Stimulated activated CD4-positive, alpha-beta T cell treated with anti-CD3 and anti-CD28 coated beads, Interleukin-12 subunit alpha, Interleukin-12 subunit beta, amount 100 ng/mL, for 4 hours (primary cell): Measurements from ENCODE around the gene COX5A.
"Not testable (repeated sequence)": the region's sequence is repeated elsewhere in the genome, so short reads cannot be mapped to it uniquely, and the experiment has no call there.

Source experiments
- DNase-seq: peaks from one replicate; pipeline ENCODE4 v3.0.0-alpha.2; 2020

COX5A gene

DNA sequence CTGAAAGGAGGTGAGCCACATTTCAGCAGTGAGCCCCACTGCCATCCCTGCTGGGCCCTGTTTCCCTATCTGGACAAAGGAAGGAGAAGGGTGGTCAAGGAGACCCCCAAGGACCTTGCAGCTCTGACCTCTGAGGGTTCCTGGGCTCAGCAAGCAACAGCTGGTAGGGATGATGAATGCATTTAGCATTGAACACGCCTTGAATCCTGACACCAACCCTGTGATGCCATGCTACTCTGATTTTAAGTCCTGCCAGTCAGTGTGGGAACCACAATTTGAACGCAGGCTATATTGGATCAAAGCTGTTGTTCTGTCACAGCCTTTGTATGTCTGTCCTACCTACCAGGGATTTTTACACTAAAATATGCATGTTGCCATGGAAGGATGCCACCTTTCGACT, 41.6 kb downstream of the COX5A start:
- DNase-seq, result no peak

DNA sequence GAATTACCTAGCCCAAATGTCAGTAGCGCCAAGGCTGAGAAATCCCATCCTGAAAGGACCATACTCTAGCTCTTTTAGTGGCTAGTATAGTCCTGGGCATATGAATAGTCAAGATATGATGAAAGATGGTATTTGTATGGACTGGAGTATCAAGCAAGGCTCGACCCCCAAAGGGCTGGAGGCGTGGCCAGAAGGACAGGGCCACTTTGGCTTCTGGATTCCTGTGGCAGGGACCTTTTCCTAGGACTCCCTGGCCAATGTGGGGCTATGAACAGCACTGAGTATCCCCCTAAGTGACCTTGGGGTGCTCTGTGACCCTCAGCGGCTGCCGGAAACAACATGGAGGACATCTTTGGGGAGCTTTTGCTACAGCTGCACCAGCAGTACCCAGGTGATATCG, 42.0 kb downstream of the COX5A start:
- DNase-seq, result no peak

DNA sequence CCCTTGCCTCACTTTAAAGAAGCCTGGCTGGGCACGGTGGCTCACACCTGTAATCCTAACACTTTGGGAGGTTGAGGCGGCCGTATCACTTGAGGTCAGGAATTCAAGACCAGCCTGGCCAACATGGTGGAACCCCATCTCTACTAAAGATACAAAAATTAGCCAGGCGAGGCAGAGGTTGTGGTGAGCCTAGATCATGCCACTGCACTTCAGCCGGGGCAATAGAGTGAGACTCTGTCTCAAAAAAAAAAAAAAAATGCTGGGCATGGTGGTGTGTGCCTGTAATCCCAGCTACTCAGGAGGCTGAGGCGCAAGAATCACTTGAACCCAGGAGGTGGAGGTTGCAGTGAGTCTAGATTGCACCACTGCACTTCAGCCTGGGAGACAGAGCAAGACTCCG, 43.5 kb downstream of the COX5A start:
- not testable (repeated sequence) for DNase-seq

DNA sequence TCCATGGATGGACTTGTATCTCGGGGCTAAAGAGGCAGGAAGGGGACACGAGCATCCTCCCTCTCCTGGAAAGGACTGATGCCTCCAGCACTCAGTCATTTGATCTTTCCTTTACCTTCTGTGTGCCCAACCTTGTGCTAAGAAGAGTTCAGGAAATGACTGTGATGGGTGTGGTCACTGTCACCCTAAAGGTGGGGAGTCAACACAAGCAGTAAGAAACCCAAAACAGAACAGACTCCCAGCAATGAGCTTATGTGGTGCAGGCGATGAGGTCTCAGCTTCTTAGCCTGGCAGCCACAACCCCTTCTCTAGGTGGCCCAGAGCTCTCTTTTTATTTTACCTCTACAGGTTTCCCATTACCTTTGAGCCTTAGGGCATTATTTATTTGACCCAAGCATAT, 44.2 kb downstream of the COX5A start:
- DNase-seq, result no peak

DNA sequence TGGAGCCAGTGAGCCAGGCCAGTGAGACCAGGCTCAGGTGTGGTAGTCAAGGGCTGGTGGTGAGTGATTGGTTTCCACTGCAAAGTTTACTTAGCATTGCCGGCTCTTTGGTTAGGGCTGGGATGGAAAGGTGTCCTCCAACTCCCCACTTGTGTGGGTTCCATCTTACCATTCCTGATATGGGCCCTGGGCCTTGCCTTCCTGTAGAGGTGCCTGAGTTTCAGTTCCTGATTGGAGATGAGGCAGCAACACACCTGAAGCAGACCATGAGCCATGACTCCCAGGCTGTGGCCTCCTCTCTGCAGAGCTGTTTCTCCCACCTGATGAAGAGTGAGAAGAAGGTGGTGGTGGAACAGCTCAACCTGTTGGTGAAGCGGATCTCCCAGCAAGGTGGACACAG, 44.9 kb downstream of the COX5A start:
- DNase-seq, result no peak

DNA sequence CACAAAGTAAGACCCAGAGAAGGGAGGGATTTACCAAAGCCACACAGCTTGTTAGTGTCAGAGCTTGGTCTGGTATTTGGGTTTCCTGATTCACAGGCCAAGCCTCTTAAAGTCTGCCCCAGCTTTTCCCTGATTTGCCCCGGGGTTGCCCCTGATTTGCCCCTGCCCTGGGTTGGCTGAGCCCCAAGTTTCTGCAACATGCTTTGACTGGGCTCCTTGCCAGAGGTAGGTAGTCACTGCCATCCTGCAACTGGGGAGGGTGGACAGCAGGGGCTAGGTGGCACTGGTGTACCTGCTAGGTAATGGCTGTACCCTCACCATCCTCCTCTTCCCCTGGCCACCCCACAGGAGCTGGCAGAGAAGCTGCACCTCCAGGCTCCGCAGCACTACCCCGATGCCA, 45.6 kb downstream of the COX5A start:
- no peak for DNase-seq

DNA sequence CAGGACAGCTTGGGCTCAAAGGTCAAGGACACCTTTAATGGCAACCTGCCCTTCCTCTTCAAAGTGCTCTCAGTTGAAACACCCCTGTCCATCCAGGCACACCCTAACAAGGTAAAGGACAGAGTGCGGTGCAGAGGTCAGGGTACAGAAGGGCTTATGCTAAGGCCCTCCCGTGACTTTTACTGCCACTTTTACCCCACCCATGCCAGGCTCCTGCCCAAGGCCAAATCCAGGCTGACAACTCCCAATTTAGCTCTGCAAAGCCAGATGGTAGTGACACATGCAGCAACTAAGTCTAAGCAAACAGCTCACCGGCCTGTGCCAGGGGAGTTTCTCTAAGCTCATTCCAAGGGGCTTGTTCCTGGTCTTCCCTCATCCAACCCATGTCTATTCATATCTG, 46.4 kb downstream of the COX5A start:
- DNase-seq, result no peak

DNA sequence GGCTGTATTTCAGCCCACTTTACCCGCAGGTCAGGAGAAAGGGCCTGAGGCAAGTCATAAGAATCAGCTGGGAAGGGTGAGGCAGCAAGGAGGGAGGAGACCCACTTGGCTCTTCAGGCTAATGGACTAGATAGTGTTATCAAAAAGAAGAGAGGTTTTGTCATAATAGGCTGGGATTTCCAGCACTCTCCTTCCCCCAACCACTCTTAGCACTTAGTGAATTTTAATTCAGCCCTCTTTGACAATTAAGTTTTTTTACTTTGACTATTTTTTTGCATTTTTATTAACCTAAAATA, 47.3 kb downstream of the COX5A start:
- no peak for DNase-seq

DNA sequence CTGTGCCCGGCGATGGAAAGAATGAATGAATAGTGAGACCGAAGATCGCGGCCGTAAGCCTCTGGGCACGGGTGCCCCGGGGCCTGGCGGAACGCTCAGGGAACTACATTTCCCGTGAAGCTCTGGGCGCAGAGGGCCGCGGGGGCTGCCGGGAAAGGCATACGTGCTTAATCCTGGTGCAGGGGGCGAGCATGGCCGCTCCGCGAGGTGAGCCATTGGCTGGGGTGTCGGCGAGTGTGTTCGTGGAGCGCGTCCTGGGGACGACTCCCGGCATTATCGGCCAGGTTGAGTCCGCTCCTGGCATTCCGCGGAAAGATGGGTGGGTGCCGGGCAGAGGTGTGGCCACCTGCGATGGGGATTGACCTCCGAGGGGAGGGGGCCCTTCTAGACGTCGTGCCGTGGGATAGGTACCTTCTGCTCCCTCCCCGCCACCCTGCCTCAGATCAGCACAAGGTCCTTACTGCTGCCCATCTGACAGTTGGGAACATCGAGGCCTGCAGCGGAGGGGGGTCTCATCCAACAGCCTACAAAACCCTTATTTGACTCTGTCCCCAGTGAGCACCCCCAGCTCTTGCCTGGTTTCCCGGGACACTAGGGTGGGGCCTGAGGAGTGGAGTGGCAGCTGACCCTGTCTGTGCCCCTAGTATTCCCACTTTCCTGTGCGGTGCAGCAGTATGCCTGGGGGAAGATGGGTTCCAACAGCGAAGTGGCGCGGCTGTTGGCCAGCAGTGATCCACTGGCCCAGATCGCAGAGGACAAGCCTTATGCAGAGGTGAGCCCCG, 47.8 kb downstream of the COX5A start, which contains the start of gene MPI:
Gene MPI (plus strand): TSS at position 160 of the 782 bp plus-strand sequence. CDS start 32 bp downstream, at position 192.
- peak; percentile 85 for DNase-seq

DNA sequence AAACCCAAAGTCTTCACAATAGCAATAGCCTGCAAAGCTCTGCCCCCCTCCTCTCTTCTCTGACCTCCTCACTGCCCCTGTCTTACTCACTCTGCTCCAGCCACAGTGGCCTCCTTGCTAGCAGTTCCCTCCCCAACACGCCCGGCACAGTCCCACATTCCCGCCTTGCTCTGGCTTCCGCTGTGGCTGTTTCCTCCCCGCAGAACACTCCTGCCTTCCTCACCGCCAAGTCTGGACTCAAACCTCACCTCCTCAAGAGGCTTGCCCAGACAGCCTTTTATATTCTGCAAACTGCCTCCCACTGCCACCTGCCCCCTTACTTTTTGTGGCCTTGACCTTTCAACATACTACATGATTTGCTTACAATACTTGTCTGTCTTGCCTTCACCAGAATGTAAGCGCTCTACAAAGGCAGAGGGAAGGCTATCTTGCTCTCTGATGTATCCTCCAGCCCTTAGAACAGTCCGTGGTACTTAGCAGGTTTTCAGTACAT, 48.4 kb downstream of the COX5A start:
- no peak for DNase-seq

DNA sequence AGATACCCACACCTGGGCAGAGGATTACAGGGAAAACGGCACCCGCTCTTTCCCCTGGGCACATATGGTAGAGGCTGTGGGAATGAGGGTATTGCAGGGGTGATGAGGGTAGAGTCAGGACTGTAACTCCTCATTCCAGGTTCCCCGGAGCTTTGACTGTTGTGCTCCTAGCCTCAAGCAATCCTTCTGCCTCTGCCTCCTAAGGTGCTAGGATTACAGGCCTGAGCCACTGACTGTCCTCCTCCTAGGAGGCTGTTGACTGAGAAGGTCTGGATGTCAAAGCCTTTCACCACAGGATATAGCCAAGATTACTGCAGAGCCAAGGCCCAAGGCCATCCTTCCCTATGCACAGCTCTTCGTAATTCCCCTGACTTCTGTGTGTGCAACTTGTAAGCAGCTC, 49.2 kb downstream of the COX5A start:
- no peak for DNase-seq

DNA sequence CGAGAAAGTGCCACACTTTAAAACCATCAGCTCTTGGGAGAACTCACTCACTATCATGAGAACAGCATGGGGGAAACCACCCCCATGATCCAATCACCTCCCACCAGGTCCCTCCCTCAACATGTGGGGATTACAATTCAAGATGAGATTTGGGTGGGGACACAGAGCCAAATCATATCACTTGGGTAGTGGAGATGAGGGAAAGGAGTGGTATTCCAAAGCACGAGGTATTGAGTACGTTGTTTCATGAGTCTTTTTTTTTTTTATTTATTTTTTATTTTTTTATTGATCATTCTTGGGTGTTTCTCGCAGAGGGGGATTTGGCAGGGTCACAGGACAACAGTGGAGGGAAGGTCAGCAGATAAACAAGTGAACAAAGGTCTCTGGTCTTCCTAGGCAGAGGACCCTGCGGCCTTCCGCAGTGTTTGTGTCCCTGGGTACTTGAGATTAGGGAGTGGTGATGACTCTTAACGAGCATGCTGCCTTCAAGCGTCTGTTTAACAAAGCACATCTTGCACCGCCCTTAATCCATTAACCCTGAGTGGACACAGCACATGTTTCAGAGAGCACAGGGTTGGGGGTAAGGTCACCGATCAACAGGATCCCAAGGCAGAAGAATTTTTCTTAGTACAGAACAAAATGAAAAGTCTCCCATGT, 50.2 kb downstream of the COX5A start:
- not testable (repeated sequence) for DNase-seq

DNA sequence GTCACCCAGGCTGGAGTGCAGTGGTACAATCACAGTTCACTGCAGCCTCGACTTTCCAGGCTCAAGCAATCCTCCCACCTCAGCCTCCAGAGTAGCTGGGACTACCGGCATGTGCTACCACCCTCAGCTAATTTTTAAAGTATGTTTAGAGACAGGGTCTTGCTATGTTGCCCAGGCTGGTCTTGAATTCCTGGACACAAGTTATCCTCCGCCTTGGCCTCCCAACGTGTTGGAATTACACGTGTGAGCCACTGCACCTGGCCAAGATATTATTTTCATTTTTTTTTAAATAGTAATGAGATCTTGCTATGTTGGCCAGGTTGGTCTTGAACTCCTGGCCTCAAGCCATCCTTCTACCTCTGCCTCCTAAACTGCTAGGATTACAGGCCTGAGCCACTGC, 52.4 kb downstream of the COX5A start:
- no peak for DNase-seq

DNA sequence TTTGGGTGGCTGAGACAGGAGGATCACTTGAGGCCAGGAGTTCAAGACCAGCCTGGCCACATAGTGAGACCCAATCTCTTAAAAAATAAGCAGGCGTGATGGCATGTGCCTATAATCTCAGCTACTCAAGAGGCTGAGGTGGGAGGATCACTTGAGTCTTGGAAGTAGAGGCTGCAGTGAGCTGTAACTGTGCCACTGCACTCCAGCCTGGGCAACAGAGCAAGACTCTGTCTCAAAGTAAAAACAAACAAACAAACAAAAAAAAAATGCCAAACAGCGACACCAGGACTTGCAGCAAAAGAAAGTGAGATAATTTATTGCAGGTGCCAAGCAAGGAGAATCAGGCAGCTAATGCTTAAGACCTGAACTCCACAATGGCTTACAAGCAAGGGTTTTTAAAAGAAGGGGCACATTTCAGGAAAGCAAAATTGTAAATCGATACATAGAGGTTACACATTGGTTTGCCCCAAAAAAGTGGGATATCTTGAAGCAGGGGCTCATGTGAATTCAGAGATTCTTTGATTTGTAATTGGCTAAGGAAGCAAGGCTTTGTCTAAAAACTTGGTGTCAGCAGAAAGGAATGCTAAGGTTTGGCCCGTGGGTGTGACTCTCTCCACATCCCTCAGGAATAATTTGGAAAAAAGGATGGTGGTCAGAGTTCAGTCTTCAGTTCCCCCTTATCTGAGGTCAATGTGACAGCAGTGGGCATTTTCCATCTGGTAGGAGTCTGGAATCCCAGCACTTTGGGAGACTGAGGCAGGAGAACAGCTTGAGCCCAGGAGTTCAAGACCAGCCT, 53.2 kb downstream of the COX5A start:
- DNase-seq, result no peak

DNA sequence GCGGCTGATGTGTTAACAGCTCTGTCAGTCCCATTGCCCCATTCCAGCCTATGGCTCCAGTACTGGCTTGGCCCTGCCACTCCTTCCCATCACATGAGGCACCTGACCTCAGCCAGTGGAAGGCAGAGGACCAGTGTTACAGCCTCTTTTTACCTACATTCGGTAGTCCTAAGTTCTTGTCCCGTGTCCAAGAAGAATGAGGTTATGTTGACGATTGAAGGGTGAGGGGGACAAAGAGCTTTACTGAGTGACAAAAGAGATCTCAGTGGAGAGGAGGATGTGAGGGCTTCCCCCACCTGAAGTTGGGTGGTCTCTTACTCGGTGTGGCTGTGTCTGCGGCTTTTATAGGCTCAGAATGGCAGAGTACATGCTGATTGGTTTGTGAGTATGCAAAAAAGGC, 55.3 kb downstream of the COX5A start:
- no peak for DNase-seq

DNA sequence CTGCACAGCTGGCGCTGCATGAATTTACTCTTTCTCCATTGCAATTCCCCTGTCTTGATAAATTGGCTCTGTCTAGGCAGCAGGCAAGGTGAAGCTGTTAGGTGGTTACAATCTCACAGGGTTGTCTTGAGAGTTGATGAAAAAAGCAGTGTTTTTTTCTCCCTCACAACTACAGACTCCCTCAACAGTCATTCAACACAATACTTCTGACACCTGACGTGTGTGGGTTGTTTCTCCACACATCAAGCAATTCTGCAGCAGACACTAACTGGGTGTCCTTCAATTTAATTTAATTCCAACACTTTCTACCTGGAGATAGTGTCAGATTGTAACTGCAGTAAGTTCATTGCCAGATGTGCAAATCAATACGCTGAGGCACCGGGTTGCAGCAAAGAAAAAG, 59.6 kb downstream of the COX5A start:
- DNase-seq, result no peak

DNA sequence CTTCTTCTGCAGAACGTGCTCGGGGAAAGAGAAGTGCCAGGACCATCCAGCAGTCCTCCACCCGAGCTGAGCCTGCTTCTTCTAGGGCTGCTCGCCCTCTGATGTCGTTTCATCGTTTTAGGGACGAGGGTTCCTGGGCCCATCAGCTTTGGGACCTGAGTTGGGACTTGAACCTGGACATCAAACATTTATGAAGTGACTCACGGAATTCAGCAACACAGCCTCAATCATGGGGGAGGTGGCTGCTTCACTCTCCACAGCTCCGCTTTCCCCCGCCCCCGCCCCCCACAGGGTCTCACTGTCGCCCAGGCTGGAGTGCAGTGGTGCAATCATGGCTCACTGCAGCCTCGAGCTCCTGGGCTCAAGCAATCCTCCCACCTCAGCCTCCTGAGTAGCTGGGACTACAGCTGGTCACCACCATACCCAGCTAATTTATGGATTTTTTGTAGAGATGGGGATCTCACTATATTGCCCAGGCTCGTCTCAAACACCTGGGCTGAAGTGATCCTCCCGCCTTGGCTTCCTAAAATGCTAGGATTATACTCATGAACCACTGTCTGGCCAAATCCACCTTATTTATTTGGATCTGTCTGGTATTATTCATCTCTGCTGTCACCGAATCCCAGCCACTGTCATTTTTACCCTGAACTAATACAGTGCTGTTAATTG, 64.0 kb downstream of the COX5A start:
- DNase-seq, result no peak

DNA sequence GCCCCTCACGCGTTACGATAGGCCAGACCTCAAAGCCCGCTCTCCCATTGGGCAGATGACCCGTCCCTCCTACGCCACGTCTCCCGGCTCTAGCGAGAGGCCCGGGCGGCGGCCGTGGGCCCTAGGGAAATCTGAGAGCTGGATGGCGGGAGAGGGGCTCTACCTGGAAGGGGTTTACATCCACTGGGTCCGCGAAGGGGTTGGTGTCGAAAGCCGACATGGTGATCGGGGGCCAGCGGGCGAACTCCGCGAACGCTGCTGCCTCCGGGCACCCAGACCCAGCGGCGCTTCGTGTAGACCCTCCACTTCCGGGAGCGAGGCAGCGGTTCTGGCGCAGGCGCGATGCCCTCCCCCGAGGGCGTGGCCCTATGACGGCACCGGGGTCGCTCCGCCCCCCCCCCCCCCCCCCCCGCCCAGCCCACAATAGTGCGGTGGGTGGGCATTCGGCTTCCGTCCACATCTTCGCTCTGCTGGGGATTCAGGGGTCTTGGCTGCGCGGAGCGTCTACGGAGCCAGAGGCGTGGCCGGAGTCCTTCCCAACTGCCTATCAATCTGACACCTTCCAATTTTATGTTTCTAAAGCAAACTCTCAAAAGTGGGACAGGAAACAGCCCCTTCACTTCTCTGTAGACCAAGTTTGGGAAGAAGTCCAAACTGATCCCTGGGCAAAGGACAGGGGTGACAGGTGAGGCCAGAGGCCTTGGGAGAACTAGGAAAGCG, 64.7 kb downstream of the COX5A start, which contains the start of gene SCAMP2:
Gene SCAMP2 (minus strand): TSS at position 330 of the 720 bp plus-strand sequence. CDS start 110 bp downstream, at position 220.
- DNase-seq, result peak; percentile 82

DNA sequence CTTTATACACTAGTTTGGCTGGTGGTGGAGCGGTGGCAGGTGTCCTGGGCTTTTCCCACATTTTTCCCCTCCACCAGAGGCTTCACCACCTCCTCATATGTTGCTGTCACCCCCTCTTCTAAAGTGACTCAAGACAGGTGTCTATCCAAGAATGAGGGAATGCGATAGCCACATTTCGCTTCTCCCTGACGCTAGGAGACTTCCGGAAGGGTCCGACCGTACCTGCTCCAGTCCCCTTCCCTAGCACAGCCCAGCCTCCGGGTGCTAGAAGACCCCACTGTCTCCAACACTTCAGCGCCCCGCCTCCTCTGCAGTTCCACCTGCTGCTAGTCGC, 65.2 kb downstream of the COX5A start:
- no peak for DNase-seq

DNA sequence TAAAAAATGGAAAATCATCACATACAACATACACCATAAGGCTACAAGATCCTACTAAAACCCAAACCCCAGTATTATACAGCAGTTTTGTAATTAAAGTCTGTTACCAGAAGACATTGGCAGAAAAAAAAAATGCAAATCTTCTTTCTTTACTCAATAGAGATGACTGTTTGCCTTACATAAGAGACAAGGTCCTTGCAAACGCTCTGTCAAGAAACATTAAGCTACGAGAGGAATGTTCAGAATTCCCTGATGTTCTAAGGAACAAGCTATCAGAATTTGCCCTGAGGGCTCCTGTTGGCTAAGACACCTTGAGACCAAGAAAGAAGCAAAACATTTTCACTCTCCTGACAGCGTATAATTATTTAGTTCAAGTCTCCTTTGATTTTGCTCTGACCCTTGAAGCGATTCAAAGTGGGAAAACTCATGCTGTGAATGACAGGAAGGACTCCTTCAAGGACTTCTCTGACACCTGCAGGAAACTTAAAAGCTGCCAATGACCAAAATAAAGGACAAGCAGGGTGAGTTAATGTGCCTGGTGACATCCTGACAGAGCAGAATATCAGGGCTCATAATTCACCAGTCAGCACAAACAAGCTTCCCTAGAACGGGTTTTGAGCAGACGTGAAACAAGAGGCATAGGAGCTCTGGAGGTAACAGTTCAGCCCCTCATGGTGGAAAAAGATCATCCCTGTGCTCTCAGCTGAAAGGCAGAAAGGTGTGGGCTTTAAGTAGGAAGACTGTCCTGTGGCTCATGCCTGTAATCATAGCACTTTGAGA, 67.2 kb downstream of the COX5A start:
- DNase-seq, result no peak
